SK-N-SH (cell line): ENCODE results near the gene DCLK1. TPM values are rescaled to one million over a fixed set of nuclear protein-coding genes. Genes with fewer than 3 reads are reported as not detected.
A peak's percentile ranks its signal among the peaks of the same experiment; 100 is the strongest.

Experiments
- CTCF ChIA-PET: fragments of 300-600, 350-600 bp; formaldehyde crosslinking; extraction: SDS; loops from one replicate; lab custom pipeline; 2021; lab: Yijun Ruan, JAX
- POLR2A ChIA-PET: fragments of 350-600 bp; sonication (Branson Sonifier 250); formaldehyde crosslinking; extraction: SDS; loops from one replicate; lab custom pipeline; 2020; ENCODE audit warnings: antibody characterized with exemption, inconsistent platforms; lab: Yijun Ruan, JAX
- DNase-seq: peaks from one replicate; pipeline ENCODE4 v3.0.0; 2012
- H2AFZ ChIP-seq: fragments of 200-600 bp; sonication (generic); 2 replicates; pipeline ENCODE4 v1.8.1; 2016; ENCODE audit warnings: antibody characterized with exemption, mild to moderate bottlenecking, low read depth
- H3F3A ChIP-seq: fragments of 200-600 bp; sonication (generic); replicated peaks from 2 replicates; pipeline ENCODE3; 2016; ENCODE audit warnings: antibody characterized with exemption, mild to moderate bottlenecking; ENCODE audit not compliant: insufficient read depth
- H3K27ac ChIP-seq, 2 experiments: fragments of 200-500 bp in 1 of 2; fragments of 200-600 bp in 1 of 2; sonication (Bioruptor generic) in 1 of 2; sonication (generic), shearing (Covaris generic) in 1 of 2; 2 replicates each; pipeline versions ENCODE4 v1.5.1 to v1.6.1; 2014 to 2016; ENCODE audit warnings: low read depth in 2 of 2, inconsistent platforms in 1 of 2, low read length in 1 of 2, mild to moderate bottlenecking in 1 of 2, mixed read lengths in 1 of 2
- H3K27me3 ChIP-seq: fragments of 200-600 bp; sonication (generic), shearing (Covaris generic); 2 replicates; pipeline ENCODE4 v1.6.1; 2016; ENCODE audit warnings: mixed run types; ENCODE audit not compliant: insufficient read depth
- H3K36me3 ChIP-seq, 2 experiments: fragments of 200-500 bp in 1 of 2; fragments of 200-600 bp in 1 of 2; sonication (Bioruptor generic) in 1 of 2; sonication (generic) in 1 of 2; replicated peaks in 1 of 2; 2 replicates each; pipeline versions ENCODE3 to v1.5.1; 2014 to 2016; ENCODE audit warnings: low read length in 1 of 2, mild to moderate bottlenecking in 1 of 2; ENCODE audit not compliant: insufficient read depth in 2 of 2, control insufficient read depth in 1 of 2
- H3K4me1 ChIP-seq, 2 experiments: fragments of 200-500 bp in 1 of 2; fragments of 200-600 bp in 1 of 2; sonication (Bioruptor generic) in 1 of 2; sonication (generic), shearing (Covaris generic) in 1 of 2; 2 replicates each; pipeline versions ENCODE4 v1.5.1 to v1.6.1; 2014 to 2016; ENCODE audit warnings: low read depth in 1 of 2, low read length in 1 of 2, mixed run types in 1 of 2; ENCODE audit not compliant: insufficient read depth in 2 of 2, control insufficient read depth in 1 of 2
- H3K4me2 ChIP-seq: fragments of 200-600 bp; sonication (generic), shearing (Covaris generic); 2 replicates; pipeline ENCODE4 v1.6.1; 2017; ENCODE audit warnings: mixed run types
- H3K4me3 ChIP-seq, 2 experiments: fragments of 200-500 bp in 1 of 2; fragments of 200-600 bp in 1 of 2; sonication (Bioruptor generic) in 1 of 2; sonication (generic), shearing (Covaris generic) in 1 of 2; 2 replicates each; pipeline versions ENCODE4 v1.5.1 to v1.8.1; 2014 to 2016; ENCODE audit warnings: low read depth in 2 of 2, inconsistent platforms in 1 of 2, low read length in 1 of 2, mild to moderate bottlenecking in 1 of 2, mixed read lengths in 1 of 2, moderate library complexity in 1 of 2
- H3K79me2 ChIP-seq: fragments of 200-600 bp; sonication (generic); 2 replicates; pipeline ENCODE4 v1.8.1; 2017; ENCODE audit warnings: mild to moderate bottlenecking; ENCODE audit not compliant: insufficient read depth
- H3K9ac ChIP-seq: fragments of 200-600 bp; sonication (generic); 2 replicates; pipeline ENCODE4 v1.6.1; 2017; ENCODE audit warnings: mixed run types
- H3K9me2 ChIP-seq: fragments of 200-600 bp; sonication (generic); 2 replicates; pipeline ENCODE4 v1.6.1; 2017; ENCODE audit warnings: mixed run types
- H3K9me3 ChIP-seq: fragments of 200-600 bp; sonication (generic); 2 replicates; pipeline ENCODE4 v1.6.1; 2017; ENCODE audit warnings: mixed run types, mild to moderate bottlenecking, moderate library complexity
- H4K20me1 ChIP-seq: fragments of 200-600 bp; sonication (generic); 2 replicates; pipeline ENCODE4 v1.6.1; 2017; ENCODE audit warnings: mild to moderate bottlenecking, mixed run types; ENCODE audit not compliant: insufficient read depth
- FOSL2 ChIP-seq: IDR thresholded peaks from 2 replicates; pipeline ENCODE4 v1.4.0; 2012; ENCODE audit warnings: low read depth, mild to moderate bottlenecking, moderate library complexity, borderline replicate concordance
- FOXM1 ChIP-seq: IDR thresholded peaks from 2 replicates; pipeline ENCODE4 v1.4.0; 2012; ENCODE audit warnings: low read depth, mild to moderate bottlenecking
- MXI1 ChIP-seq: IDR thresholded peaks from 2 replicates; pipeline ENCODE4 v1.6.1; 2012; ENCODE audit warnings: mild to moderate bottlenecking, low read depth, low read length, improper control_type of control experiment
- PBX3 ChIP-seq: IDR thresholded peaks from 2 replicates; pipeline ENCODE4; 2012
- SMC3 ChIP-seq: IDR thresholded peaks from 2 replicates; pipeline ENCODE4 v1.6.1; 2012; ENCODE audit warnings: low read depth, low read length, improper control_type of control experiment
- TCF12 ChIP-seq: IDR thresholded peaks from 2 replicates; pipeline ENCODE4 v1.4.0; 2012
- TEAD4 ChIP-seq: IDR thresholded peaks from 2 replicates; pipeline ENCODE4 v1.4.0; 2012; ENCODE audit warnings: mild to moderate bottlenecking, borderline replicate concordance; ENCODE audit not compliant: insufficient read depth
- USF1 ChIP-seq: IDR thresholded peaks from 2 replicates; pipeline ENCODE4 v1.4.0; 2012; ENCODE audit warnings: low read depth, borderline replicate concordance
- WGBS: methylation state at CpG from one replicate; pipeline ENCODE4 v1.1.6; 2017; ENCODE audit warnings: low lambda C conversion rate; 5-methylcytosine and 5-hydroxymethylcytosine counted together
- polyA plus RNA-seq, 3 experiments: library from polyadenylated mRNA; depleted of rRNA; stranded (reverse); fragments of >200 nt; gene quantifications; 2 replicates each; pipeline ENCODE4 v1.2.3, GENCODE V29; 2012

The DCLK1 gene
- polyA plus RNA-seq, 1 of the 3 experiments (the other 2 are of a cell fraction), result 1.1 TPM

DNA sequence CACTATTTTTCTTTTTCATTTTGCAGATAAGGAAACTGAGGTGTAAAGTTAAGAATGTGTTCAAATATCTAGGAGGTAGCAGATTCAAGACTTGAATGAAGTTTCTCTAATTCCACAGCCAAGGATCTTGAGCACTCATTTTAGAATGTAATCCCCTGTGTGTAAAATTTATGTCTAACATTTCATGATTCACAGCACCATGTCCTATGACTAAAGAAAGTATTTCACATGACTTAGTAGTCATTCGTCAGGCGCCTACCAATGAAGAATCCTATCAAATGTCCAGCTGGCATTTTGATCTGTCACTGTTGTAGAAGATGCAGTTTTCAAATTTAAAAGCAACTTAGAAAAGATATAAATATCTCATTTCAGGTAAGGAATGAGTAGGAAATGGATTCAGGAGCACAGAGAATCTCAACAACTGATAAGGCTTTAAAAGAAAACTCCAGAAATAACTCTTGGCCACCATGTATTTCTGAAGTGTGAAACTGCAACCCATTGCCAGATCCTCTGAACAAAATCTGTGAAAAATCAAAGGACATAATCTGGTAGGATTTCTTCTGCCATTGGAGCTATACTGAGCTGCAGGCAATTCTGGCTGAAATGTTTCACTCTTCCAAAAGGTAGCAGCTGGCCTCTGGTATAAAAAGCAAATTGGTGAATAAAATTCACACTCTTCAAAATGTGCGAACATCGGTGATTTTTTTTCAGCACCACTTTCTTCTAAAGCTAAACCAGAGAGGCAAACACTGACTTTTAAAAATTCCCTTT, 92.2 kb downstream of the DCLK1 start:
- H3K27ac ChIP-seq, result peak overlapping the region in 1 of 2 experiments; percentile 36; a peak in 2 of 4 replicates
- CTCF ChIA-PET, result interaction anchor here (1.0 to 1.7 kb wide), 3 partner anchors 19 to 243 kb away, joined by 3 read pairs; no protein-coding TSS in a partner anchor
- H4K20me1 ChIP-seq, result no peaks in the 10 kb centered on the region
- 0 out of 2 replicates have a peak, but pooled peaks have one; percentile 25 for TF ChIP-seq PBX3
- TF ChIP-seq TEAD4, result no peak
- peak; percentile 13; the same call in 1 of the 2 replicates for TF ChIP-seq FOSL2
- TF ChIP-seq USF1, result no peak
- H3K36me3 ChIP-seq, result no peaks in the 10 kb centered on the region
- H3K4me3 ChIP-seq, result no peak overlapping the region
- H3K4me2 ChIP-seq, result no peak overlapping the region
- H3K4me1 ChIP-seq, result no peaks in the 10 kb centered on the region; a peak in 2 of 4 replicates
- 74% methylated on average over 4 of the region's 4 CpGs for WGBS
- no peak overlapping the region for H3K9ac ChIP-seq
- POLR2A ChIA-PET, result no interaction called here
- H3K9me2 ChIP-seq, result peaks cover 5% of the 10 kb centered on the region; the same call in 1 of the 2 replicates
- no peak overlapping the region for H2AFZ ChIP-seq
- H3F3A ChIP-seq, result peaks cover 7% of the 10 kb centered on the region
- H3K9me3 ChIP-seq, result no peaks in the 10 kb centered on the region
- H3K27me3 ChIP-seq, result no peaks in the 10 kb centered on the region
- H3K79me2 ChIP-seq, result no peaks in the 10 kb centered on the region
- DNase-seq, result no peak

DNA sequence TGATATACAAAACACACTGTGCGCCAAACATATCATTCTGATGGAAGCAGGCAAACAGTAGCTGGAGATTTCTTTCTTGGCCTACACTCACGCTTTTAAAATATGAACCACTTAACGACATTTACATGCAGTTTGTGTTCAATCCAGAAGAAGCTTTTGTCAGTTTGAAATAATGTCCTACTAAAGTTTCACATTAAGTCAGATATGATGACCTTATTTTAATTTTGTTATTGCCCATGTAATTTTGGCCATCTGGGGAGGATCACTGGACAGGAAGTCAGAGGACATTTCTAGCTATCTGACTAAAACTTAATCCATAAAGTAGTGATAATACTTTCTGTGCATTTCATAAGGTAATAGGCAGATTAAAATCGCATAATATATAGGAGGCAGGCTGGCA, 98.1 kb downstream of the DCLK1 start:
- no peak overlapping the region for H2AFZ ChIP-seq
- H3K4me3 ChIP-seq, result no peak overlapping the region
- no peak for DNase-seq
- no peaks in the 10 kb centered on the region for H3K36me3 ChIP-seq
- no peaks in the 10 kb centered on the region for H3K79me2 ChIP-seq
- peaks cover 14 to 15% of the 10 kb centered on the region in 2 experiments; a peak in 3 of 4 replicates for H3K4me1 ChIP-seq
- POLR2A ChIA-PET, result no interaction called here
- TF ChIP-seq TCF12 (peak; percentile 39; the same call in 1 of the 2 replicates), FOSL2 (no peak)
- H3K9me3 ChIP-seq, result no peaks in the 10 kb centered on the region
- no peaks in the 10 kb centered on the region for H3K27me3 ChIP-seq
- H3F3A ChIP-seq, result peaks cover 12% of the 10 kb centered on the region
- WGBS, result 58% methylated on average over 4 of the region's 4 CpGs
- H3K4me2 ChIP-seq, result no peak overlapping the region
- no peaks in the 10 kb centered on the region for H4K20me1 ChIP-seq
- no peaks in the 10 kb centered on the region for H3K9me2 ChIP-seq
- H3K9ac ChIP-seq, result no peak overlapping the region
- 0 out of 4 replicates have a peak overlapping the region, but pooled peaks of 1 of the 2 experiments have one; percentile 37 for H3K27ac ChIP-seq
- CTCF ChIA-PET, result interaction anchor here (1.2 to 1.5 kb wide), 2 partner anchors 19 to 55 kb away, joined by 3 to 4 read pairs; no protein-coding TSS in a partner anchor

- H3K9me3 ChIP-seq, result no peaks in the 10 kb centered on the region
- H3K27me3 ChIP-seq, result no peaks in the 10 kb centered on the region
- peaks cover 14 to 15% of the 10 kb centered on the region in 2 experiments; a peak in 3 of 4 replicates for H3K4me1 ChIP-seq
- no peaks in the 10 kb centered on the region for H3K79me2 ChIP-seq
- H3K9ac ChIP-seq, result peak overlapping the region; percentile 4; the same call in 1 of the 2 replicates
- CTCF ChIA-PET, result no interaction called here
- H2AFZ ChIP-seq, result no peak overlapping the region; the same call in 1 of the 2 replicates
- no peak for DNase-seq
- 43% methylated on average over 8 of the region's 8 CpGs for WGBS
- H3K4me2 ChIP-seq, result peak overlapping the region; percentile 17; the same call in 1 of the 2 replicates
- peaks cover 12% of the 10 kb centered on the region for H3F3A ChIP-seq
- no peak overlapping the region for H3K4me3 ChIP-seq
- peak overlapping the region; percentile 2 to 93 for H3K27ac ChIP-seq
- H3K36me3 ChIP-seq, result no peaks in the 10 kb centered on the region
- no peaks in the 10 kb centered on the region for H4K20me1 ChIP-seq
- 0 out of 2 replicates have a peak, but pooled peaks have one; percentile 20 for TF ChIP-seq MXI1
- no peak for TF ChIP-seq SMC3
- no peak for TF ChIP-seq FOXM1
- H3K9me2 ChIP-seq, result no peaks in the 10 kb centered on the region
- POLR2A ChIA-PET, result no interaction called here
Observed at GRCh38 chr13:36031490-36031889, 99.7 kb downstream of the DCLK1 start.
